ENCODE data around the gene TNFRSF13B. TPM values are rescaled to one million over a fixed set of nuclear protein-coding genes. Genes with fewer than 3 reads are reported as not detected.

The TNFRSF13B gene
- total RNA-seq, 2 donors from 2014 or later: 2.3 TPM; not detected in 1

DNA sequence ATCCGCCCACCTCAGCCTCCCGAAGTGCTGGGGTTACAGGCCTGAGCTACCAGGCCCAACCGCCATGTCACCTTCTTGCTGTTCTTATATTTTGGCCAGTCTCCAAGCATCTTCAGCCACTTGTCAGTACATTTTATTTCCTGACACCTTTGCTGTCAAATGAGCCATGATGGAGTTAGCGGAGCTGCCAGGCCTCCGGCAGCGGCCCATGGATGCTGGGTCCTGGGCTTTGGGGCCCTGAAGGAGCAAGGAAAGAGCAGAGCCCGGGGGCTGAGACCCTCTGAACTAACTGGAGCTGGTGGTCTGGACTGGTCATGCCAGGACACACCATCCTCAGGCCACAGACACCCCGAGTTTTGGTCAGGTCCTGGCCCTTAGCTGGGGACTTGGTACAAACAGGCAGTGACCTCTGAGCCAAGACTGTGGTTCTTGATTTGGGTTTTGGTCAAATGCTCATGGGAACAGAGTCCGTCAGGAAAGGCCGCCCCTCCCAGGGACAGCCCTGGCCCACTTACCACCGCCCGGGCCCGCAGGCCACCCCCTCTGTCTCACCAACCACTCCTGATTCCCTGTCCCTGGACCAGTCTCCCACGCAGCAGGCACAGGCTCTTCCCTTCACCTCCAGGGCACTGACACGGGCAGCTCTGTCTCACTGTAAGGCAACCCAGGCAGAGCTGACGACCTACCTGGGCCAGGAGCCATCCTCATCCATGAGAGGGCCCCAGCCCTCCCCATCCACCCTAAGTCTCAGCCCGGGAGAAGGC, 42.0 kb downstream of the TNFRSF13B start:
- Mint-ChIP-seq H3K27me3 (no peaks in the 10 kb centered on the region), H3K27ac (no peak overlapping the region), H3K9me3 (no peaks in the 10 kb centered on the region), H3K4me1 (ENCODE audit: low read depth in 2 of 2) (no peaks in the 10 kb centered on the region), H3K36me3 (no peaks in the 10 kb centered on the region), H3K4me3 (no peak overlapping the region)
- DNase-seq (ENCODE audit: low spot score) (no peak), ATAC-seq (no peak)

DNA sequence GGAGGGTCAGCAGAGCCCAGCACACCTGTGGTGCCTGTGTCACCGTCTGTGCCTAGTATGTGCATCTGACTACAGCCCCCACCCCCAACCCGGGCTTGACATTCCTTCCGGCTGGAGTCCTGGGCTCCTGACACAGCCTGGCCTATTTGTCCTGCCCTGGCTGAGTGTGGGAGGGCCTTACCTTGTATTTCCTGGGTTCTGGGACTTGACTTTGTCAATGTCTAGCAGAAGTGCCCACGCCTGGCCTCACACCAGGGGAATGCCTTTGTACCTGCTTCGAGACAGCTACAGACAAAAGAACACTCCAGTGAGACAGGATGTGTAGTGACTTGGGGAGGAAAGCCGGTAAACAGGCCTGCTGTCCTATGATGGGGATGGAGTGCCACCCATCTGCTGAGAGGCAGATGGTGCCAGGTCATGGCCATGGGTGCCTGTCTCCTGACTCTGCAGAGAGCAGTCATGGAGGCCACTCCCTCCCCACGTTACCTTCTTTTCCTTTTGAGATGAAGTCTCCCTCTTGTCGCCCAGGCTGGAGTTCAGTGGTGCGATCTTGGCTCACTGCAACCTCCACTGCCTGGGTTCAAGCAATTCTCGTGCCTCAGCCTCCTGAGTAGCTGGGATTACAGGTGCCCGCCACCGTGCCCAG, 42.8 kb downstream of the TNFRSF13B start:
- Mint-ChIP-seq H3K27me3 (no peaks in the 10 kb centered on the region), H3K9me3 (no peaks in the 10 kb centered on the region), H3K36me3 (no peaks in the 10 kb centered on the region), H3K4me3 (no peak overlapping the region), H3K4me1 (ENCODE audit: low read depth in 2 of 2) (no peaks in the 10 kb centered on the region), H3K27ac (no peak overlapping the region)
- DNase-seq (ENCODE audit: low spot score): no peak
- no peak for ATAC-seq

DNA sequence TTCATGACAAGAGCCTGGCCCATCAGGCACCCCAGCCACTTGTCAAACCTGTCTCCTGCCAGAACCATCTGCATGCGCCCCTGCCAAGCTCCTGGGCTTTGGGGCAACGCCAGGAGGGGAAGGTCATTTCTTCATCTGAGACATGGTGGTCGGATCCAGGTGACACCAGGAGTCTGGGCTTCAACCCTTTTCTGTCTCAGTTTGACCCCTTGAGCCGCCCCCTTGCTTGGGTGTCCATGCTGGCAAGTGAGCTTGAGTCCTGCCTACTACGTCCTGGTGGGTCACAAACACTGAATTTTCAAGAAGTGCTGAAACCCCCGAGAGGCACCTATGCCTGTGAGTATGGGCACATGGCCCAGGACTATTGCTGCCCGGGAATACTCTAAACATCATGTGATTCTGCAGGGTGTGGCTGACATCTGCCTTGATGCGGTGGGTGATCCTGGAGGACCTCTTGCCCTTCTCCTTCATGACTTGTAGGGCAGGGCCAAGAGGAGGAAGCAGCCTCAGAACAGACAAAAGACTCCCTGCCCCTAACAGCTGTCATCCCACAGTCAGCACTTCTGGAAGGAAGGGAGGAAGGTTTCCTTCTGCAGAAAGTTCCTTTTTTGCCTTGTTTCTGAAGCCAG, 43.4 kb downstream of the TNFRSF13B start:
- H3K4me3 Mint-ChIP-seq: no peak overlapping the region
- no peaks in the 10 kb centered on the region for H3K9me3 Mint-ChIP-seq
- no peak overlapping the region for H3K27ac Mint-ChIP-seq
- ATAC-seq (no peak), DNase-seq (ENCODE audit: low spot score) (no peak)
- H3K4me1 Mint-ChIP-seq (ENCODE audit: low read depth in 2 of 2): no peaks in the 10 kb centered on the region
- no peaks in the 10 kb centered on the region for H3K27me3 Mint-ChIP-seq
- H3K36me3 Mint-ChIP-seq: no peaks in the 10 kb centered on the region

DNA sequence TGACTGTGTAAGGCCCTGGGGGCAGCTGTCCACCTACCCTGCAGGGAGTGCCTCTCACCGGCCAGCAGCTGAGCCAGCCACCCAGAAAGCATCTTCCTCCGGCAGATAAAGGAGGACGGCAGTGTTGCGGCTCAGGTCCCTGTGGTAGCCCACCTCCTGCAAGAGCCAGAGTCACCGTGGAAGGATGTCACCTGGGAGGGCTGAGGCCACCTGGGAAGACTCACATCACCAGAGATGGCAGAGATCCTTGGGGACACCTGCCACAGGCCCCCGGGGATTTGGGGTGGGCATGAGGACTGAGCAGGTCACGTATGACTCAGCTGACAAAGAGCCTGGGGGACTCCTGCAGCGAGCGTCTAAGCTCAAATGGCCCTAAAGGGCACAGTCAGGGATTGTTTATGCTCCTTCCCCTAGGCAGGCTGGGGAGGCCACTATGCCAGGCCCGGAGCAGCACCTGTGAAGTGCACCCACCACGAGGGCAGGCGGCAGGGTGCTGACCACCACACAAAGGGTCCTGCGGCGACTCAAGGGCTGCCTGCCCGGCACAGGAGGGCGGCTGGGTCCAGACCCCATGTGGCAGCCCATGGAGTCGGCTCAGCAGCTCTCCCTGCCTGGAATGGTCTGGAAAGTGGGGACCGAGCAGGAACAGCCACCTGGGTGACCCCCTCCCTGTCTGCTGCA, 44.1 kb downstream of the TNFRSF13B start:
- Mint-ChIP-seq H3K4me3 (no peak overlapping the region), H3K9me3 (no peaks in the 10 kb centered on the region), H3K36me3 (no peaks in the 10 kb centered on the region), H3K4me1 (ENCODE audit: low read depth in 2 of 2) (no peaks in the 10 kb centered on the region), H3K27me3 (no peaks in the 10 kb centered on the region), H3K27ac (no peak overlapping the region)
- no peak for DNase-seq (ENCODE audit: low spot score)
- ATAC-seq: no peak

DNA sequence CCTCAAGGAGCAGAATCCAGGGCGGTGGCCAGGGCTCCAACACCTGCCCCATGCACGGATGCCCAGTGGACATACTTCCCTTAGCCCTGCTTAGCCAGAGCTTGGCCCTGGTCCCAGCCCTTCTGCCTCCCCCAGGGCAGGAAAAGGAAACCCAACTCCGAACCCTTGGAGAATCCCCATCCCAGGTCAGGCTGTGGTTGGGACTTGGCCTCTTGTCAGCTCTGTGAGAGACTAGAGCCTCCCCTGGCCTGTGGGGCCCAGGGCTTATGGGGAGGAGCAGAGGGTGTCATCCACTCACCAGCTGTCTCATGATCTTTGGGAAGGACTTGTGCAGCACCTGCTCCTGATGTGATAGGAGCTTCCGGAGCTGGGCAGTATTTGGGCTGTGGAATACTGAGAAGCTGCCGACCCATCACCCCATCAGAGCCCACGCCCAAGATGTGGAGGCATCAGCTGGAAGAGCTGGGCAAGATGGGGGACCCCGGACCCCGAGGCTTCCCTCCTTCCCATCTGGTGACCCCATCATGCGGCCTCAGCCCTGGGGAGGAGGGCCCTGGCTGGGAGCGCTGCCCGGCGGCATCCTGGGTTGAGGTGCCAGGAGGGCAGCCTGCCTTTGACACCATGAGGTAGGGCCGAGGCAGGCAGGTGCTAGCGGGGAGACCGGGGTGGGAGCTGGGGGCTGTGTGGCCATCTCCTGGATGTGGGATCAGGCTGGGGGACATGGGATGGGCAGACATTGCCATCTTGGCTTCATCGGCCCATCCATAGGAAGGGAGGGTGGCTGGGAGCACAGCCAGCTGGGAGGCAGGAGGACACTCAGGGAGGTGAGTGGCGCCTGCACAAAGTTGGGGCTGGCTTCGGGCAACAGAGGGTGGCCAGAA, 45.1 kb downstream of the TNFRSF13B start:
- Mint-ChIP-seq H3K4me1 (ENCODE audit: low read depth in 2 of 2) (no peaks in the 10 kb centered on the region), H3K27ac (no peak overlapping the region), H3K9me3 (no peaks in the 10 kb centered on the region), H3K27me3 (no peaks in the 10 kb centered on the region), H3K4me3 (no peak overlapping the region), H3K36me3 (no peaks in the 10 kb centered on the region)
- DNase-seq (ENCODE audit: low spot score) (no peak), ATAC-seq (no peak)

DNA sequence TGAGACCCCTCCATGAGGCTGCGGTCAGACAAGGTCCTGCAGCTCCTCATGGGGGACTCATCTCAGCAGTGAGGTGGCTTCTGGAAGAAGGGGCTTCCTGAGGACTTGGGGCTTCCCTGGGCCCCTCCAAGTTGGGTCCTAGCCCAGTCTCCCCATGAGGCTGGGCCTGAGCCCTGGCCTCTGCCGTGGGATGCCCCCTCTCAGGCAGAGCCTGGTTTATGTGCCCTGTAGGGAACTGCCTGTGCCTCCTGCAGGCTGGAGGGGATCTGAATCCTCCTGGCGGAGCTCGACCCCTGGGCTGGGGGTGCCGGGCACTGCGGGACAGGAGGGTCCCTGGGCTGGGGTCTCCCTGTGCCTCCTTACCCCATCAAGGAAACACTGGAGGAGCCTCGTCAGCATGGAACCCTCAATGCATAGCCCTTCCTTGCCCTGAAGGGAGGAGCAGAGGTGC, 45.8 kb downstream of the TNFRSF13B start:
- H3K27me3 Mint-ChIP-seq: no peaks in the 10 kb centered on the region
- no peaks in the 10 kb centered on the region for H3K4me1 Mint-ChIP-seq (ENCODE audit: low read depth in 2 of 2)
- no peaks in the 10 kb centered on the region for H3K9me3 Mint-ChIP-seq
- H3K4me3 Mint-ChIP-seq: no peak overlapping the region
- no peak for DNase-seq (ENCODE audit: low spot score)
- no peaks in the 10 kb centered on the region for H3K36me3 Mint-ChIP-seq
- H3K27ac Mint-ChIP-seq: no peak overlapping the region
- no peak for ATAC-seq

DNA sequence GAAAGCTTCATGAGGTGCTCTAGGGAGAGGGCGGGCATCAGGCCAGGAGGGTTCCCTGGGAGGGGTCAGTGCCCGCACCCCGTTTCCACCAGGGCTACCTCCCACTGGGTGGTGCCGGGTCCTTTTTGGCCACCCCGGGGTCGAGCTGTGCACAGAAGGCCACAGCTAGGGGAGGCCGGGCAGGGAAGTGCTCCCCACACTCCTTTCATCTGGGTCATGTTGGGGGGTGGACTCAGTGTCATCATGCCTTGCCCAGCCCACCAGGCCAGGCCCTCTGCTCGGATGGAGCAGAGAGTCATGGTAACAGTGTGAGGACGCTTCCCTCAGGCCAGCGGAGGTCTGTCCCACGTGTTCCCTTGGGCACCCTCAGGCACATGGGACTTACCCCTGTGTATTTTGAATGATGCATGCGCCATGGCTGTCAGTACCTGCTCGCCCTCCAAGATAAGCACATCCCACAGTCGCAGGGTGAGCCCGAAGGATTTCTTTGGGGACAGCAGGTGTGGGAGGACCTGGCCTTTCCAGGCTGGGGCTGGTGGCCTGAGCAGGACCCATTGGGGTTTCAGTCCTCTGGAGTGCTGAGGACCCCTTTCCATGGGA, 46.4 kb downstream of the TNFRSF13B start:
- no peaks in the 10 kb centered on the region for H3K36me3 Mint-ChIP-seq
- DNase-seq (ENCODE audit: low spot score) (no peak), ATAC-seq (peak in 1 of 2 donors; percentile 4)
- H3K27me3 Mint-ChIP-seq: no peaks in the 10 kb centered on the region
- H3K27ac Mint-ChIP-seq: no peak overlapping the region
- H3K4me1 Mint-ChIP-seq (ENCODE audit: low read depth in 2 of 2): no peaks in the 10 kb centered on the region
- H3K4me3 Mint-ChIP-seq: no peak overlapping the region
- H3K9me3 Mint-ChIP-seq: no peaks in the 10 kb centered on the region

DNA sequence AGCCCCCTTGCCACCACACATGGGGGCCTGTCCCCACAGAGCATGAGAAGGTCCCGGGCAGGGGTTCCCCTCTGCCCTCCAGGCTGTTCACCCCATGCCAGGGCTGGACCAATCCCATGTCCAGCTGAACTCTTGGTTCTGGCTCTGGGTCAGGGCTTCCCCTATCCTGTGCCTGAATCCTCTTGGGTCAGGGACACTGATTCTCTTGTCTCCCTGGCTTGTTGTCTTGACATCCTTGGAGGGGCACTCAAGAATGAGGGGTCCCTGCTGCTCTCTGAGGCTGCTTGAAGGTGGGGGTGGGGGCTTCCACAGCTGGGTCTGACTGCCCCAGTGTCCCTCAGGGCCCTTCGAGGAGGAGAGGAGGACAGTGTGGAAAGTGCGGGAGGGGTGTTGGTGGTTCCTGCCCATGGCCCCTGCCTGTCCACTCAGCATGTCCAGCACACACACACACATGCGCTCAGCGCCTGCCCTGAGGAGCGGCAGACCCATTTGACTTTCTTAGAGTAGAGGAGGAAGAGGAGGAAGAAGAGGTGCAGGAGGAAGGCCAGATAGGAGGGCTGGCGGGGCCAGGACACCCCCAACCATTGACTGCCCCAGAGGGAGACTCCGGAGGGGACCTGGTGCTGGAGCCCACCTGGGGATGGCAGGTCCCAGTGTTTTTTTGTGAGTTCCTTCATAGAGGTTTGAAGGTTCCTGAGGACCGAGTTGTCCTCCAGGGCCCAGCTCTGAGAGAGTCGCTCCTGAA, 47.0 kb downstream of the TNFRSF13B start:
- DNase-seq (ENCODE audit: low spot score) (no peak), ATAC-seq (no peak)
- Mint-ChIP-seq H3K4me3 (no peak overlapping the region), H3K27ac (no peak overlapping the region), H3K4me1 (ENCODE audit: low read depth in 2 of 2) (no peaks in the 10 kb centered on the region), H3K36me3 (no peaks in the 10 kb centered on the region), H3K9me3 (no peaks in the 10 kb centered on the region), H3K27me3 (no peaks in the 10 kb centered on the region)

DNA sequence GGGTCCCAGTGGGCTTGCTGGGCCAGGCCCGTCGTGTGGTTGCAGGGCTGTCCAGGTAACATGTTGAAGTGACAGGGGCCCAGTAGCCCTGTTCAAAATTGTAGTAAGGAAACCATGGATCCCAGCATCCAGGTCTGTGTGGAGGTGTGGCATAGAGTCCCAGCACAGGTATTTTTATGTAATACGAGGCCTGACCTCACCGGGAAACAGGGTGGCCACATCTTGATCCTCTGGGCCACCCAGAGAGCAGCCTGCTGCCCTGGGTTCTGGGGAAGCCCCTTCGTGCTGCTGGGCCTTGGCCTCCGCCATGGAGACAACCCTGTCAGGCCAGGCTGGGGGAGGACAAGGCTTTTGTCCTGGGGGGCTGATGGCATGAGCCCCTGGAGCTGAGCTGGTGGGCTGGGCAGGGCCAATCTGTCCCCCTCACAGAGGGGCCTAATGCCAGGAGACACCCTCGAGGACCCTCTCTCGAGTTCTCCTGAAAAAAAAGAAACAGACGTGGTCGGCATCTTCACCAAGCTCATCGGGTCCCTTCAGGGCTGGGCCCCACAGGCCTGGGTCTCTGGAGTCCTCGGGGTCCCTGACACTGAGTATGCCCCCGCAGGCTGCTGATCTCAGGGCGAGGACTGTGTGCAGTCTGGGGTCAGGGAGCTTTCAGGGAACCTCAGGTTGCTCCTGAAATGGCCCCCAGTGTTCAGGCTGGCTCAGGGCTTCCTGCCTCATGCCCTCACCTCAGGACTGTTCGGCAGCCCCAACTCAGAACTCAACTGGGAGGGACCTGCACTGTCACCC, 47.8 kb downstream of the TNFRSF13B start:
- ATAC-seq (no peak), DNase-seq (ENCODE audit: low spot score) (no peak)
- Mint-ChIP-seq H3K4me1 (ENCODE audit: low read depth in 2 of 2) (no peaks in the 10 kb centered on the region), H3K4me3 (no peak overlapping the region), H3K9me3 (no peaks in the 10 kb centered on the region), H3K27me3 (no peaks in the 10 kb centered on the region), H3K36me3 (no peaks in the 10 kb centered on the region), H3K27ac (no peak overlapping the region)

DNA sequence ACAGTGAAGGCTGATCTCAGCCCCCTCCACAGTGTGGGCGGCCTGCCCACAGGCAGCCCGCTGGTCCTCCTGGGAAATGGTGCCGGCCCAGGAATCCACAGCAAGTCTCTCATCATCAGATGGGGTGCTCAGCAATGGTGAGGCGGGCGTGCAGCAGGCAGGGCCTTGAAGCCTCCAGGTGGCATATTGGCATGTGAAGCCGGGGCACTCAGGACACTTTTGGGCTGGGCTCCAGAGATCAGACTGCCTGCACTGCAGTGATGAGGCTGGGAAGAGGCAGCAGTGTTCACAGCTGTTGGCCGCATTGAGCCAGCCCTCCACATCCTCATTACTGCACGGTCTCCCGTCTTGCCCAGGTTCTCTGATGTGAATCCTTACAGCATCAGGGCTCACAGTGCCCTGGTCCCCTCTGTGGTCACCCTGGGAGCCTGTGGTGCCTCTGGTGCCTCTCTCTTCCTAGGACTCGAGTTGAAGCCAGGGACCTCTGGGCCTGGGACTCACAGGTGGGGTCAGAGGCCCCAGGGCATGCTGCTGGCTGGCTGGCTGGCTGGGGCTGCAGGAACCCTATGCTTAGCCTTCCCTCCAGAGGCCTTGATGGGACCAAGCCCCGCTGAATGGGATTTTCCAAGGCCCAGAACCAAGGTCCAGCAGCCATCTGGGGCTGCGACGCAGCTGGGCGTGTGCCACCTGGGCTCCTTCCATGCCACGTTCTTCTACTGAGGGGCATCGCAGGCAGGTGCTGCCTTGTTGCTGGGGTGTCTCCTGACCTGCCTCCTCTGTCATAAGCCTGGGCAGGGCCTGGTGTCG, 48.6 kb downstream of the TNFRSF13B start:
- H3K27ac Mint-ChIP-seq: no peak overlapping the region
- H3K4me3 Mint-ChIP-seq: no peak overlapping the region
- no peaks in the 10 kb centered on the region for H3K4me1 Mint-ChIP-seq (ENCODE audit: low read depth in 2 of 2)
- no peaks in the 10 kb centered on the region for H3K27me3 Mint-ChIP-seq
- ATAC-seq (no peak), DNase-seq (ENCODE audit: low spot score) (no peak)
- no peaks in the 10 kb centered on the region for H3K9me3 Mint-ChIP-seq
- H3K36me3 Mint-ChIP-seq: no peaks in the 10 kb centered on the region

DNA sequence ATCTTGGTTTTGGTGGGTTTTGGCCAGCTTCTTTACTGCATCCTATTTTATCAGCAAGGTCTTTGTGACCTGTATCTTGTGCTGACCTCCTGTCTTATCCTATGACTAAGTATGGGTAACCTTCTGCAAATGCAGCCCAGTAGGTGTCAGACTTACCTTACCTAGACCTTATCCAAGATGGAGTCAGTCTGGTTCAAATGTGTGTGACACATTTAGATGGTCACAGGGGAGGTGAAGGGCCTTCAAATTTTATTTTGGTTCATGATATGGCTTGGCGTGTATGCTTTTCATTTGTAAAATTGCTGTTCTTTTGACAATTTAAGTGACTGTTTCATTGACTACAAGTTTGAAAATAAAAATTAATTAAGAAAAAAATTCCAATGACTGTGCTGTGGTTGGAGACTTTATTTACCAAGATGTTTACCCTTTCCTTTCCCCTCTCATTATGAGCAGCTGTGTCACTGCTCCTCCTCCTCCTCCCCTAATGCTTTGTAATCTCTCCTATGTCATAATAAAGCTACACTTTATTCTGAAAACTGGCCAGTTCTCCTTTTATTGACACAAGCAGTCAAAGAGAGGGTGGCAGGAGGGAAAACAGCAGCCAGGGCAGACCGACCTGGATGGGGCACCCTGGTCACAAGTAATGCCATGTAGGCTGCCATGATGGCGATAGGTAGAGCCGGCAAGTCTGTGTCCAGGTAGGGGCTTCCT, 49.4 kb downstream of the TNFRSF13B start:
- no peak for ATAC-seq
- DNase-seq (ENCODE audit: low spot score): no peak
- Mint-ChIP-seq H3K27me3 (no peaks in the 10 kb centered on the region), H3K4me3 (no peak overlapping the region), H3K9me3 (no peaks in the 10 kb centered on the region), H3K36me3 (no peaks in the 10 kb centered on the region), H3K27ac (no peak overlapping the region), H3K4me1 (ENCODE audit: low read depth in 2 of 2) (no peaks in the 10 kb centered on the region)
